HUES64 (cell line): ENCODE data around the gene BPIFB6.

Experiments
- H3K27ac ChIP-seq: 2 replicates; pipeline ENCODE4 v1.7.0; 2013; ENCODE audit warnings: low read depth, low read length, inconsistent platforms
- H3K27me3 ChIP-seq: 2 replicates; pipeline ENCODE4 v1.6.1; 2013; ENCODE audit warnings: mild to moderate bottlenecking, low read length; ENCODE audit not compliant: insufficient read depth
- H3K36me3 ChIP-seq: 2 replicates; pipeline ENCODE4 v1.6.1; 2013; ENCODE audit warnings: mild to moderate bottlenecking, low read length; ENCODE audit not compliant: insufficient read depth
- H3K4me1 ChIP-seq: 2 replicates; pipeline ENCODE4 v1.6.1; 2013; ENCODE audit warnings: mild to moderate bottlenecking, low read length, moderate library complexity; ENCODE audit not compliant: insufficient read depth
- H3K4me3 ChIP-seq: 2 replicates; pipeline ENCODE4 v1.5.1; 2013; ENCODE audit warnings: mild to moderate bottlenecking, low read length, moderate library complexity
- H3K9ac ChIP-seq: 2 replicates; pipeline ENCODE4 v1.6.1; 2013; ENCODE audit warnings: mild to moderate bottlenecking, low read depth, low read length
- H3K9me3 ChIP-seq: 2 replicates; pipeline ENCODE4 v1.6.1; 2013; ENCODE audit warnings: low read depth, low read length; ENCODE audit not compliant: insufficient read depth
- WGBS: fragments of 150-250, 120-280 bp; methylation state at CpG from one replicate; pipeline ENCODE4 v1.1.7; 2013; ENCODE audit warnings: missing lambda C conversion rate; 5-methylcytosine and 5-hydroxymethylcytosine counted together

BPIFB6 gene

GRCh38 chr20:33020278-33021161 lies 10.9 kb upstream of the BPIFB6 start:
- Histone ChIP-seq H3K27me3 (no peaks in the 10 kb centered on the region), H3K9ac (no peak overlapping the region), H3K4me1 (no peaks in the 10 kb centered on the region), H3K27ac (no peak overlapping the region), H3K9me3 (no peaks in the 10 kb centered on the region), H3K4me3 (no peak overlapping the region), H3K36me3 (no peaks in the 10 kb centered on the region)
- 94% methylated on average over 18 of the region's 18 CpGs for WGBS

- no peak overlapping the region for H3K27ac ChIP-seq
These were observed 9.6 kb upstream of the BPIFB6 start for GRCh38 chr20:33021879-33022278.

GRCh38 chr20:33022289-33022688 lies 9.2 kb upstream of the BPIFB6 start:
- Histone ChIP-seq H3K9me3 (no peaks in the 10 kb centered on the region), H3K36me3 (no peaks in the 10 kb centered on the region), H3K27ac (no peak overlapping the region), H3K9ac (no peak overlapping the region), H3K4me1 (no peaks in the 10 kb centered on the region), H3K4me3 (no peak overlapping the region), H3K27me3 (no peaks in the 10 kb centered on the region)
- WGBS, result 89% methylated on average over 4 of the region's 4 CpGs

More at GRCh38 chr20:33021879-33022278, 9.6 kb upstream of the BPIFB6 start:
- H3K9ac ChIP-seq, result no peak overlapping the region
- 92% methylated on average over 3 of the region's 3 CpGs for whole genome bisulfite sequencing
- H3K27me3 ChIP-seq, result no peaks in the 10 kb centered on the region
- H3K4me1 ChIP-seq, result no peaks in the 10 kb centered on the region
- H3K9me3 ChIP-seq, result no peaks in the 10 kb centered on the region
- H3K36me3 ChIP-seq, result no peaks in the 10 kb centered on the region
- H3K4me3 ChIP-seq, result no peak overlapping the region

GRCh38 chr20:33022694-33023438 lies 8.6 kb upstream of the BPIFB6 start:
- Histone ChIP-seq H3K36me3 (no peaks in the 10 kb centered on the region), H3K27ac (no peak overlapping the region), H3K9me3 (no peaks in the 10 kb centered on the region), H3K27me3 (no peaks in the 10 kb centered on the region), H3K4me3 (no peak overlapping the region), H3K9ac (no peak overlapping the region), H3K4me1 (no peaks in the 10 kb centered on the region)
- 89% methylated on average over 7 of the region's 7 CpGs for WGBS

GRCh38 chr20:33023439-33024242 lies 7.8 kb upstream of the BPIFB6 start:
- H3K9me3 ChIP-seq, result no peaks in the 10 kb centered on the region
- no peaks in the 10 kb centered on the region for H3K27me3 ChIP-seq
- no peaks in the 10 kb centered on the region for H3K36me3 ChIP-seq
- no peak overlapping the region for H3K9ac ChIP-seq
- no peaks in the 10 kb centered on the region for H3K4me1 ChIP-seq
- H3K4me3 ChIP-seq, result no peak overlapping the region
- WGBS, result 62% methylated on average over 6 of the region's 6 CpGs
- H3K27ac ChIP-seq, result no peak overlapping the region

GRCh38 chr20:33024243-33024560 lies 7.2 kb upstream of the BPIFB6 start:
- no peak overlapping the region for H3K9ac ChIP-seq
- no peak overlapping the region for H3K4me3 ChIP-seq
- H3K4me1 ChIP-seq, result no peaks in the 10 kb centered on the region

GRCh38 chr20:33024609-33025317 lies 6.7 kb upstream of the BPIFB6 start:
- Histone ChIP-seq H3K4me3 (no peak overlapping the region), H3K27me3 (no peaks in the 10 kb centered on the region), H3K4me1 (no peaks in the 10 kb centered on the region), H3K36me3 (no peaks in the 10 kb centered on the region), H3K27ac (no peak overlapping the region), H3K9ac (no peak overlapping the region), H3K9me3 (no peaks in the 10 kb centered on the region)
- 87% methylated on average over 4 of the region's 5 CpGs for WGBS

More at GRCh38 chr20:33024243-33024560, 7.2 kb upstream of the BPIFB6 start:
- Histone ChIP-seq H3K36me3 (no peaks in the 10 kb centered on the region), H3K27ac (no peak overlapping the region), H3K9me3 (no peaks in the 10 kb centered on the region), H3K27me3 (no peaks in the 10 kb centered on the region)
- 96% methylated on average over 1 of the region's 1 CpG for WGBS

- Histone ChIP-seq H3K4me3 (no peak overlapping the region), H3K9ac (no peak overlapping the region), H3K27me3 (no peaks in the 10 kb centered on the region), H3K27ac (no peak overlapping the region), H3K9me3 (no peaks in the 10 kb centered on the region), H3K36me3 (no peaks in the 10 kb centered on the region), H3K4me1 (no peaks in the 10 kb centered on the region)
- WGBS, result 67% methylated on average over 9 of the region's 9 CpGs
These were observed 6.1 kb upstream of the BPIFB6 start for GRCh38 chr20:33025318-33025876.

GRCh38 chr20:33026072-33026778 lies 5.2 kb upstream of the BPIFB6 start:
- no peaks in the 10 kb centered on the region for H3K27me3 ChIP-seq
- H3K9ac ChIP-seq, result no peak overlapping the region
- H3K9me3 ChIP-seq, result no peaks in the 10 kb centered on the region
- no peaks in the 10 kb centered on the region for H3K4me1 ChIP-seq
- no peaks in the 10 kb centered on the region for H3K36me3 ChIP-seq
- H3K4me3 ChIP-seq, result no peak overlapping the region
- H3K27ac ChIP-seq, result no peak overlapping the region
- WGBS, result 70% methylated on average over 5 of the region's 5 CpGs
